Hepatocyte (in vitro differentiated cells): ENCODE measurements around the gene MBIP.
"Not testable (repeated sequence)": the region's sequence is repeated elsewhere in the genome, so short reads cannot be mapped to it uniquely, and the experiment has no call there.

Source experiments
- CTCF ChIP-seq: fragments of 200-600 bp; sonication (generic); IDR thresholded peaks from 2 replicates; pipeline ENCODE4 v1.5.1; 2016; ENCODE audit warnings: antibody characterized with exemption, mild to moderate bottlenecking; ENCODE audit not compliant: poor library complexity
- EZH2 ChIP-seq: fragments of 200-600 bp; sonication (generic); IDR thresholded peaks from 2 replicates; pipeline ENCODE4 v1.6.1; 2016; ENCODE audit warnings: antibody characterized with exemption, mild to moderate bottlenecking, borderline replicate concordance

- TF ChIP-seq CTCF, EZH2: not testable (repeated sequence)
These were observed 21.4 kb upstream of the MBIP start for GRCh38 chr14:36341811-36342210.
